IPS-11a (cell line): ENCODE data around the gene ZMYM3.

ENCODE experiments used
- H3K4me3 ChIP-seq: one replicate; pipeline ENCODE4 v1.5.1; 2013; ENCODE audit warnings: low read depth, low read length, control low read depth

ZMYM3 gene

DNA sequence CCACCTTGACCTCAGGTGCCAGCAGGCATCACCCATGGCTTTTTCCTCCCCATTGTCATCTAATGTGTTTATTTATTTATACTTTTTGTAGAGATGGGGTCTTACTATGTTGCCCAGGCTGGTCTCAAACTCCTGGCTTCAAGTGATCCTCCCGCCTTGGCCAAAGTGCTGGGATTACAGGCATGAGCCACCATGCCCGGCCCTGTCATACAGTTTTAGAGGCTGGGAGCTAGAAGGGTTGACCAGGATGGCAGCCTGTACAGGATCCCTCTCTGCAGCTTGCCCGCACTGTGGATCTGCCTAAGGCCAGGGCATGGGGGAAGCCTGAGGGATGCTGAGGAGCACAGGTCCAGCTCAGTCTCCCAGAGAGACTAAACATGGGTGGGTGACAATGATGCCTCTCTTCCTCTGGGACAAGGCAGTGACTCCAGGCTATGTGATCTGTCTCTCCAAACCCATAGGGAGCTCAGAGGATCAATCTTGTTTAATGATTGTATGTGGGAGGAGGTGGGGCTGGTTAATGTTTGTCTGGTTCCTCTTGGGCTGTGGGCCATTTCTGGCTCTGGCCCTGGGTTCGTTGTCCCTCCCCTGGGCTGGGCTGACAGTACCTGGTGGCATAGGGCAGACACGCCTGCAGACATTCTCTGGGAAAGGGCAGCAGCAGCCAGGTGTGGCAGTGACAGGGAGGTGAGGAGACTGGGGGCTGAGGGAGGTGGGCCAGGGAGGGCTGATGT, 39.2 kb downstream of the ZMYM3 start:
- H3K4me3 ChIP-seq, result no peak overlapping the region

DNA sequence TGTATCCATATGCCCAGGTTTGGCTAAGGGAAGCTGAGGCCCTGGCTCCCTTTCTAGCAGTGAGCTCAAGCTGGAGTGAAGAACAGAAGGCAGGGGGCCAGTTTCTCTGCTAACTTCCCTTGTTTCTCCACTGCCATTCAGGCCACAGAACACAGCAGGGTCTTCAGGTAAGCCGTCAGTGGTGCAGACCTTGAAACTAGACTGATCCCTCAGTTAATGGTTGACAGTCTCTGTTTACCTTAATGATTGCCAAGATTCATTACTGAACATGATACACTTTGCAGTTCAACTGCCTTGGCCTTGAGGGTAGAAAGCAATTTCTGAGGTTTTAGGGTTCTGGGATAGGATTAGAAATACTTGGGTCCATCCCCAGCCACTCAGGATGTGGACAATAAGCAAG, 39.8 kb downstream of the ZMYM3 start:
- H3K4me3 ChIP-seq, result no peak overlapping the region

DNA sequence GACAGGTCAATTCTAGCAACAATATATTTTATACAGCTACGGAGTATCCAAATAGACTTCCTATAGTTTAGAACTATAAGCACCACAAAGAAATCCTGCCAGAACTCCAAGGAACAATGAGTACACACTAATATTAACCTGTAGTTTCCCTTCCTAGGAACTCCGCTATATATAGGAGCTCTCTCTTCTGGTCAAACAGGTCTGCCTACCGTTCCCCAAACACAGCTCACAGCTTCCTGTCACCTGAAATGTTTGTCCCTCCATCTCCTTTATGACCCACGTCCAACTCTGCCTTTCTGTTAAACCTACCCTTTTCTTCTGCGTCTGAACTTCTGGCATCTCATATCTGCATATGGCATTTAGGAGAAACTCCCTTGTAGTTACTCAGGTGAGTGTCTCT, 41.4 kb downstream of the ZMYM3 start:
- no peak overlapping the region for H3K4me3 ChIP-seq

DNA sequence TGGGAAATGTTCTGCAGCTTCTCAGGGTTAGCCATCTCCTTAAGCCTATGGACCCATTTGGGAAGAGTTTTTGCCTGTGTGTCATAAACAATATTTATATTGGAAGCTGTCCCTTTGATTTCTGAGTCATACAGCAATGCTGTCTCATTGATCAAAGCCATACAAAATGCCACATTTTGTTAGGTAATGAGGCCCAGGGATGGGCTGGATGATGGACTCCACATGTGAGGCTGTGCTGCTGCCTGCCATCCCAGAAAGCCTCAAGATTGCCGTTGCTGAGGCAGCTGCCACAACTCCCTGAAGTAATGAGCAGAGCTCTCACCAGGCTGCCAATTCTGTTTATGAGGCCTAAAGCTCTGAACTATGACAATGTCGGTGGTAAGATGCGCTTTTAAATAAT, 43.1 kb downstream of the ZMYM3 start:
- H3K4me3 ChIP-seq, result no peak overlapping the region

DNA sequence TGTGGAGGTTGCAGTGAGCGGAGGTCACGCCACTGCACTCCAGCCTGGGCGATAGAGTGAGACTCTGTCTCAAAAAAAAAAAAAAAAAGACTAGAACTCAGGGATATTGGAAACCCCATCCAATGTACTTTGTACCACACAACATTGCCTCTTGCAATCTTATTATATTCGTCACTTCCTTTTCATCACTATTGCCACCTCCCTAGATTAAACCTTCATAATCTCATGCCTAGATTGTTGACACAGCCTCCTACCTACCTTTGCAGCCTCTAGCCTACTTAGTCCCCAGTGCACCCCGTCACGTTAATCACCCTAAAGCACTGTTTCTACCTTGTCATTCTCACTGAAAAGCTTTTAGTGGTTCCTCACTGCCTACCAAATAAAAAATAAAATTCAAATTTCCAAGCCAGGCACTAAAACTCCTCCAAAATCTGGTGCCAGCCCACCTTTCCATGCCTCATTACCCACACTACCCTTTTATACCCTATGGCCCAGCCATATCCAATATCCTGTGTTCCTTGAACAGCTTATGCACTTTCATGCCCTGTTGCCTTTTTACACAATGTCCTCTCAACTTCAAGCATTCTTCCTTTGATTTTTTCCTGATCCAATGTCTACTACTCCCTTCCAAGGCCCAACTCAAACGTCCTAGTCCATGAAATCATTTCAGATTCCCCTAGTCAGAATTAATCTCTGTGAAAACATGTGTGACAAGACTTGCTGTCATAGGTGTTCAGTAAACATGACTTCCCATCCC, 54.5 kb downstream of the ZMYM3 start:
- H3K4me3 ChIP-seq, result no peak overlapping the region

DNA sequence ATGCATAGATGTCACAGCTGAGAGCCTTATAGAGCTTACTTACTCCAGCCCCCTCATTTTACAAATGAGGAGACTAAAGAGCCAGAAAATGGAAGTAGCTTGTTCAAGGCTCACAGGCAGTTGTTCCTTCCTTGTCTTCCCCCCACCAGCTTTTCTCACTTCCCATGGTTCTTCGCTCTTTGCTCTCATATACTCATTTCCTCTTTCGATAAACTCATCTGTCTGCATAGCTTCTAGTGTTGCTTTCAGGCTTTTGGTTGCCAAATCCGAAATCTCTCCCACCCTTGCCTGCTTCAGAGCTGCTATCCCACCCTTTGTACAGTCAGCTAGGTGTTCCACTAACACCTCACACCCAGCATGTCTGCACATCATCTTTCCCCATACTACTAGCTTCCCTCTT, 55.9 kb downstream of the ZMYM3 start:
- H3K4me3 ChIP-seq, result no peak overlapping the region

DNA sequence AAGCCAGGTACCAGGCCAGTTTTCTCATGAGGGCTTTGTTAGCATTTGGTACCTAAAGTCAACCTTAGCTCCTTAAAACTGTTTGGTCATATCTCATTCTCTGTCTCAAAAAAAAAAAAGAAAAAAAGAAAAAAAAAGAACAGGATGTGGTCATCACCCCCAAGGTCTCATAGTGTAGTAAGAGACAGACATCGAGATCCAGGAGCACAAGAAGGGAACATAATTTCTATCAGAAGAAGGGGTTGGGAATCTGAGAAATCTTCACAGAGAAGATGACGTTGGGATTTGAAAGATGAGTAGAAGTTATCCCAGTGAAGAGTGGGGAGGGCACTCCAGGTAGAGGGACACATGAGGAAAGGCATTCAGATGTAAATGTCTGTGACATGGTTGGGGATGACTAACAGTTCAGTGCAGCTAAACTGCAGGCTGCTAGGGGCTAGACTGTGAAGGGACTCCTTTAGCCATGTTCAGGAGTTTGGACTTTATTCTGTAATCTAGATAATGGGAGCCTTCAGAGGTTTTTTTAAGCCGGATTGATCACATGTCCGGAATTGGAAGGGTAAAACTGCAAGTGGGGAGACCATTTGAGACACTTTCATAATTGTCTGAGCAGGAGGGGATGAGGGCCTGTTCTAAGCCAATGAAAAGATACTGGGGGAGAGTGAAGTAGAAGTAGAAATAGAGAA, 57.8 kb downstream of the ZMYM3 start:
- no peak overlapping the region for H3K4me3 ChIP-seq

DNA sequence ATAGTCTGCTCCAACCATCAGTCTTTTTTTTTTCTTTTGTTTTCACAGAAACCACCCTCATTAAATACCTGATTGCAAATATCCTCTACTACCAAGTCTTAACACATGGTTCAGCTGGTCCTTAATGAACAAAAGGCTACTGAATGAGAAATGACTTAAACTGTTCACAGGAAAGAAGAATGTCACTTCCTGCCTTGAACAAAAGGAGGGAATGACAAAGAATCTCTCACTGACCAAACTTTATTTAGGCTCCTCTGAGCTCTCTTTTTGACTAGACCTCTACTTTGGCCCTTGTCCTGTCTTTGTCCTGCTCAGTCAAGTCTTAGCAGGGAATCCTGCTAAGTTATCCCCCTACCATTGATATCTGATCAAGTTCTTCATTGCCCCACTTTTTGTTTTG, 62.7 kb downstream of the ZMYM3 start:
- H3K4me3 ChIP-seq, result no peak overlapping the region
